Measurements from ENCODE around the gene NKAIN2. TPM values are rescaled to one million over a fixed set of nuclear protein-coding genes. Genes with fewer than 3 reads are reported as not detected.
A peak's percentile ranks its signal among the peaks of the same experiment; 100 is the strongest.

Gene NKAIN2
- total RNA-seq, 2 donors from 2014 or later: 0.31 to 2.3 TPM

- no peak overlapping the region for H3K4me3 ChIP-seq
- no peaks in the 10 kb centered on the region for H3K9me3 ChIP-seq
- H3K27me3 ChIP-seq: no peaks in the 10 kb centered on the region
- H3K4me1 ChIP-seq: no peaks in the 10 kb centered on the region
- H3K27ac ChIP-seq: no peak overlapping the region
- no peak for TF ChIP-seq CTCF (IDR thresholded peaks at IDR 0.05)
- H3K36me3 ChIP-seq: no peaks in the 10 kb centered on the region
- no peak for DNase-seq (ENCODE audit: low spot score)
Observed at GRCh38 chr6:124869416-124869815, 1065.8 kb downstream of the NKAIN2 start.

- Histone ChIP-seq H3K36me3 (no peaks in the 10 kb centered on the region), H3K27me3 (no peaks in the 10 kb centered on the region), H3K4me1 (no peaks in the 10 kb centered on the region), H3K27ac (no peak overlapping the region), H3K9me3 (no peaks in the 10 kb centered on the region), H3K4me3 (no peak overlapping the region)
- TF ChIP-seq CTCF (IDR thresholded peaks at IDR 0.05): peak; percentile 34 to 77
- DNase-seq (ENCODE audit: low spot score): no peak
Observed at GRCh38 chr6:124870611-124871459, 1067.2 kb downstream of the NKAIN2 start.

- H3K36me3 ChIP-seq: no peaks in the 10 kb centered on the region
- H3K4me3 ChIP-seq: no peak overlapping the region
- TF ChIP-seq CTCF (IDR thresholded peaks at IDR 0.05): no peak
- no peak overlapping the region for H3K27ac ChIP-seq
- no peaks in the 10 kb centered on the region for H3K27me3 ChIP-seq
- DNase-seq (ENCODE audit: low spot score): no peak
- H3K4me1 ChIP-seq: no peaks in the 10 kb centered on the region
- no peaks in the 10 kb centered on the region for H3K9me3 ChIP-seq
Observed at GRCh38 chr6:124872361-124873065, 1068.8 kb downstream of the NKAIN2 start.

GRCh38 chr6:124873066-124873410 lies 1069.4 kb downstream of the NKAIN2 start:
- Histone ChIP-seq H3K36me3 (no peaks in the 10 kb centered on the region), H3K27ac (no peak overlapping the region), H3K9me3 (no peaks in the 10 kb centered on the region), H3K4me1 (no peaks in the 10 kb centered on the region), H3K4me3 (no peak overlapping the region), H3K27me3 (no peaks in the 10 kb centered on the region)
- no peak for DNase-seq (ENCODE audit: low spot score)
- TF ChIP-seq CTCF (IDR thresholded peaks at IDR 0.05): no peak

Other genes starting within 250 kb of the NKAIN2 start
- gene TRDN, start 166.9 kb upstream of the NKAIN2 start, total RNA-seq: 100 to 1,000 TPM in 1 of 2 donors, 10 to 100 TPM in 1; 90.2 to 217 TPM